Parietal lobe (tissue), 2 donors: ENCODE data around the gene RNF215. TPM values are rescaled to one million over a fixed set of nuclear protein-coding genes. Genes with fewer than 3 reads are reported as not detected.

Experiments
- small RNA-seq: library from RNA; depleted of rRNA; stranded (forward); fragments of <200 nt; gene quantifications from one replicate; pipeline ENCODE3, GENCODE V24; 2014; ENCODE audit warnings: low replicate concordance
- total RNA-seq: library from RNA; depleted of rRNA; stranded (reverse); fragments of >200 nt; gene quantifications from one replicate; pipeline ENCODE4 v1.2.3, GENCODE V29; 2014

Gene RNF215
- 28.5 TPM for total RNA-seq

GRCh38 chr22:30386960-30387827 lies at the start of gene RNF215:
RNF215 (minus strand) TSS chr22:30387411; CDS start chr22:30387313, 98 bp downstream.

DNA sequence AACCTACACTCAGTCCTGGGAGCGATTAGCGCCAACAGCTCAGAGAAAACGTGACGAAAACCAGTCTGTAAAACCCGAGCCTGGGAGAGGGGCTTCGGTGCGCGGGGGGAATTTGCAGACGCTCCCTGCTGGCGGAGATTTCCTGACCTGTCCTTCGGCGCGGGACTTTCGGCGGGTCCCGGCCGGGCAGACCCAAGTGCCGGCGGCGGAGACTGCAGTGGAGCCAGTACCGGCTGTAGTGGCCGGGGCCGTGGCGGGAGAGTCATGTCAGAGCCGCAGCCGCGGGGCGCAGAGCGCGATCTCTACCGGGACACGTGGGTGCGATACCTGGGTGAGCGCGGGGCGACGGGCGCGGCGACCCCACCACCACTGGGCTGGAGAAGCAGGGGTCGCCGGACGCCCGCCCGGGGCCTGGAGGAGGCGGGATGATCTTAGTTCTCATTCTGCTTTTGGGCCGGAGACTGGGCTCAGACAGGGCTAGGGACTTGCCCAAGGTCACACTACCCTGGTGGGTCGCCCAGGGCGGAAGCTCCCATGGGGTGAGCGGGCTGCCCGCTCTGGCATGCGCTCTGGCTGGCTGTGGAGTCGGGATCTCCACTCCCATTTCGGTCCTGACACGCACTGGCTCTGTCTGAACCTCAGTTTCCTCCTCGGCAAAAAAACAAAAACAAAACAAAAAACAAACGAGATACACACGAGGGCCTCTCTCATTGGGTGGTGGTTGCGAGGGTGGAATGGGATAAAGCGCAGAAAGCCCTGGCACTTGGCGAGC lies 38.6 kb upstream of the RNF215 start, which contains the start of gene MTFP1:
Gene MTFP1, plus strand, starts transcription at position 153 of the 772 bp plus-strand sequence. Its CDS starts 112 bp downstream, at position 265.

GRCh38 chr22:30396871-30397655 lies 9.9 kb upstream of the RNF215 start, which contains the start of gene SEC14L2:
SEC14L2 (plus strand) TSS chr22:30397018; CDS start chr22:30397117, 99 bp downstream.

GRCh38 chr22:30356449-30357235 lies 30.6 kb downstream of the RNF215 start, which contains the start of the genes CCDC157 and SF3A1:
CCDC157 (plus strand) TSS chr22:30357007; CDS start chr22:30366001, 8,994 bp downstream.
SF3A1 (minus strand) TSS chr22:30356894; CDS start chr22:30356792, 102 bp downstream.

Small RNA genes lying within 50 kb of the gene (small RNA-seq; reads per million reads assigned to genes)
- not detected for gene AC004832.3
- gene RNU6-564P, result not detected

Other genes with a start within 250 kb of the RNF215 start
- gene LIF, start 140.7 kb downstream of the RNF215 start, total RNA-seq, result under 0.01 TPM
- not detected for gene OSM, start 120.6 kb downstream of the RNF215 start, total RNA-seq
- gene CASTOR1, start 97.9 kb downstream of the RNF215 start, total RNA-seq, result 3.8 TPM
- gene TBC1D10A, start 60.5 kb downstream of the RNF215 start, total RNA-seq, result 13.1 TPM
- gene SF3A1, start 30.5 kb downstream of the RNF215 start, total RNA-seq, result 47.3 TPM
- 9.4 TPM for gene CCDC157, start 30.4 kb downstream of the RNF215 start, total RNA-seq
- gene SEC14L2, start 9.6 kb upstream of the RNF215 start, total RNA-seq, result 14.1 TPM
- 0.94 TPM for gene MTFP1, start 38.4 kb upstream of the RNF215 start, total RNA-seq
- not detected for gene SEC14L3, start 84.6 kb upstream of the RNF215 start, total RNA-seq
- gene SEC14L4, start 118.3 kb upstream of the RNF215 start, total RNA-seq, result not detected
- 0.31 TPM for gene SEC14L6, start 159.3 kb upstream of the RNF215 start, total RNA-seq
- gene GAL3ST1, start 187.3 kb upstream of the RNF215 start, total RNA-seq, result 1.6 TPM
- gene PES1, start 204.5 kb upstream of the RNF215 start, total RNA-seq, result 61.7 TPM
- gene TCN2, start 219.8 kb upstream of the RNF215 start, total RNA-seq, result 16.0 TPM
- 7.8 TPM for gene SLC35E4, start 248.4 kb upstream of the RNF215 start, total RNA-seq